ENCODE results near the gene CARD11.

DNA sequence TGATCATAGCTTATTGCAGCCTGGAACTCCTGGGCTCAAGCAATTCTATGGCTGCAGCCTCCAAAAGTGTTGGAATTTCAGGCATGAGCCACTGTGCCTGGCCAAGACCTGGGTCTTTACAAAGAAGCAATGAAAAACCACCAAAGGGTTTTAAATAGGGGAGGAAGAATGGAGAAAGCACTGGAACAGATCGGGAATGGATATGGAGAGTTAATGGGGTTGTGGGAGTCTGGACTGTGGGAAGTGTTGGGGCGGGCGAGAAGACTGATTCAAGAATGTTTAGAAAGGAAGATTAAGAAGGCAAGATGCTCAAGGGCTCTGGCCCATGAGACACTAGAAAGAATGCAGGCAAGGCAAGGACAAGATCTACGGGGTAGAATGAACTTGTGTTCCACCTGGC, 98.5 kb downstream of the CARD11 start:
- no peak for TF ChIP-seq CTCF (IDR thresholded peaks at IDR 0.05)
- no peak for TF ChIP-seq POLR2A (IDR thresholded peaks at IDR 0.05)
